Measurements from ENCODE around the gene DHRSX. TPM values are rescaled to one million over a fixed set of nuclear protein-coding genes. Genes with fewer than 3 reads are reported as not detected.

Gene DHRSX
- total and polyA plus RNA-seq, 2 of the 8 experiments (the other 6 are each of a cell fraction or from before 2014, with no cell fraction given) = 35.1 to 43.4 TPM

GRCh38 chrX:2521927-2522386 is 21.2 kb upstream of the DHRSX start:
- peaks cover 0 to 5% (median under 1%) of the 10 kb centered on the region in 4 experiments; a peak in 2 of 7 replicates for H3K4me1 ChIP-seq (replicated peaks in 1 of 4; ENCODE audit: control insufficient read depth in 3 of 4, insufficient read depth in 4 of 4, low read length in 3 of 4)
- peaks cover 0 to 7% of the 10 kb centered on the region in 2 experiments for H4K20me1 ChIP-seq (replicated peaks in 1 of 2; ENCODE audit: control insufficient read depth in 1 of 2, insufficient read depth in 2 of 2, low read length in 2 of 2)
- no peak overlapping the region for H3K18ac ChIP-seq (ENCODE audit: extremely low read depth, low read length)
- H3K27me3 ChIP-seq (replicated peaks in 1 of 4; ENCODE audit: control insufficient read depth in 3 of 4, extremely low read depth in 1 of 4, insufficient read depth in 3 of 4, low read length in 3 of 4) = no peaks in the 10 kb centered on the region
- H2BK5ac ChIP-seq (ENCODE audit: low read depth, low read length) = no peak overlapping the region
- H2AK5ac ChIP-seq (ENCODE audit: low read depth, low read length) = no peak overlapping the region
- no peak overlapping the region for H3K14ac ChIP-seq (ENCODE audit: insufficient read length)
- H2AFZ ChIP-seq (ENCODE audit: low read length) = no peak overlapping the region
- ChIA-PET CTCF (ENCODE audit: partially characterized antibody) (no interaction called here), POLR2A (ENCODE audit: partially characterized antibody) (no interaction called here)
- H3K4me2 ChIP-seq (ENCODE audit: insufficient read depth in 1 of 2, low read depth in 2 of 2, low read length in 2 of 2) = no peak overlapping the region
- no peaks in the 10 kb centered on the region for H3K79me1 ChIP-seq (ENCODE audit: low read depth, low read length)
- H3K27ac ChIP-seq (ENCODE audit: low read depth, low read length) = no peak overlapping the region
- DNase-seq (ENCODE audit: low read depth in 1 of 2, low spot score in 2 of 2) = no peak
- H3K36me3 ChIP-seq (ENCODE audit: control insufficient read depth in 2 of 4, insufficient read depth in 4 of 4, low read length in 3 of 4) = no peaks in the 10 kb centered on the region
- H3K56ac ChIP-seq (replicated peaks; ENCODE audit: insufficient read length, low read depth, low read length) = no peak overlapping the region
- no peak overlapping the region for H2BK120ac ChIP-seq (replicated peaks; ENCODE audit: low read depth, low read length)
- TF ChIP-seq SIN3A (conservative IDR thresholded peaks at IDR 0.05 in 1 of 2, IDR thresholded peaks at IDR 0.05 in 1 of 2; ENCODE audit: low read depth in 1 of 2, low read length in 2 of 2) (no peak), E2F6 (IDR thresholded peaks at IDR 0.05) (no peak), SP4 (IDR thresholded peaks at IDR 0.05; ENCODE audit: low read length) (no peak), NRF1 (IDR thresholded peaks at IDR 0.05; ENCODE audit: low read depth, low read length) (no peak)
- FAIRE-seq = no peak
- no peaks in the 10 kb centered on the region for H3K9me3 ChIP-seq (ENCODE audit: insufficient read depth in 2 of 2, low read depth in 1 of 2, low read length in 1 of 2)
- H3K4ac ChIP-seq (replicated peaks; ENCODE audit: insufficient read length, low read depth, low read length) = no peak overlapping the region
- H2BK12ac ChIP-seq (ENCODE audit: low read depth, low read length) = no peak overlapping the region
- no peak overlapping the region for H2BK15ac ChIP-seq (ENCODE audit: low read length)
- H2BK20ac ChIP-seq (ENCODE audit: low read length) = no peak overlapping the region
- no peak overlapping the region for H4K91ac ChIP-seq (replicated peaks; ENCODE audit: insufficient read length, low read length)
- no peak overlapping the region for H4K8ac ChIP-seq (ENCODE audit: extremely low read depth, insufficient read depth, low read length)
- no peak overlapping the region for H3K9ac ChIP-seq (replicated peaks in 1 of 4; ENCODE audit: extremely low read depth in 1 of 4, low read depth in 3 of 4, low read length in 3 of 4)
- H3K79me2 ChIP-seq (ENCODE audit: control insufficient read depth in 1 of 2, insufficient read depth in 2 of 2, low read length in 2 of 2) = no peaks in the 10 kb centered on the region
- no peak overlapping the region for H4K5ac ChIP-seq (ENCODE audit: insufficient read length, low read depth, low read length)
- H3K4me3 ChIP-seq (ENCODE audit: extremely low read depth in 1 of 4, insufficient read depth in 2 of 4, low read depth in 3 of 4, low read length in 4 of 4) = no peak overlapping the region
- peaks cover 13% of the 10 kb centered on the region; the same call in 1 of the 2 replicates for H3K23me2 ChIP-seq (ENCODE audit: low read depth, low read length)
- 90% methylated on average over 5 of the region's 6 CpGs; no CpG with 5 or more reads in 1 of the 2 experiments for WGBS, 2 experiments (ENCODE audit: extremely low coverage in 1 of 2, insufficient coverage in 1 of 2, insufficient read length in 1 of 2, insufficient replicate concordance in 2 of 2, low coverage in 1 of 2, low lambda C conversion rate in 2 of 2, missing lambda C conversion rate in 1 of 2)
- no peak overlapping the region for H3K23ac ChIP-seq (ENCODE audit: insufficient read length)
